Fibroblast of lung (primary cell): ENCODE results near the gene HSF5. TPM values are rescaled to one million over a fixed set of nuclear protein-coding genes. Genes with fewer than 3 reads are reported as not detected.

ENCODE experiments used
- DNase-seq, 2 donors: peaks; one replicate each; pipeline versions ENCODE4 v3.0.0 to v3.0.0-alpha.2; 2010; ENCODE audit warnings: low read depth in 2 of 2
- H2AFZ ChIP-seq: 2 replicates; pipeline ENCODE4 v1.5.1; 2012; ENCODE audit warnings: low read length, control low read depth, inconsistent platforms
- H3K27ac ChIP-seq: 2 replicates; pipeline ENCODE4 v1.5.1; 2011; ENCODE audit warnings: low read length, control low read depth; ENCODE audit not compliant: insufficient read depth
- H3K27me3 ChIP-seq: 2 replicates; pipeline ENCODE4 v1.5.1; 2011; ENCODE audit warnings: mild to moderate bottlenecking, low read length; ENCODE audit not compliant: control insufficient read depth, insufficient read depth
- H3K36me3 ChIP-seq: 2 replicates; pipeline ENCODE4 v1.5.1; 2011; ENCODE audit warnings: low read length; ENCODE audit not compliant: control insufficient read depth, insufficient read depth
- H3K4me1 ChIP-seq: 2 replicates; pipeline ENCODE4 v1.5.1; 2011; ENCODE audit warnings: low read length; ENCODE audit not compliant: control insufficient read depth, insufficient read depth; ENCODE audit errors: extremely low read depth
- H3K4me2 ChIP-seq: 2 replicates; pipeline ENCODE4 v1.5.1; 2011; ENCODE audit warnings: low read length, control low read depth; ENCODE audit not compliant: insufficient read depth; ENCODE audit errors: extremely low read depth
- H3K4me3 ChIP-seq, 4 experiments: fragments of 200-600 bp in 1 of 4; sonication (generic) in 1 of 4; replicated peaks in 1 of 4; 2 replicates each; pipeline ENCODE4 v1.5.1; 2011 to 2016; ENCODE audit warnings: low read length in 4 of 4, low read depth in 3 of 4, mild to moderate bottlenecking in 3 of 4, control low read depth in 2 of 4, inconsistent platforms in 1 of 4, mixed read lengths in 1 of 4; ENCODE audit not compliant: insufficient read depth in 1 of 4; ENCODE audit errors: control extremely low read depth in 1 of 4
- H3K79me2 ChIP-seq: 2 replicates; pipeline ENCODE4 v1.5.1; 2012; ENCODE audit warnings: mild to moderate bottlenecking, low read length, inconsistent platforms; ENCODE audit not compliant: control insufficient read depth, insufficient read depth
- H3K9ac ChIP-seq: 2 replicates; pipeline ENCODE4 v1.5.1; 2011; ENCODE audit warnings: mild to moderate bottlenecking, low read length, control low read depth; ENCODE audit not compliant: insufficient read depth
- H3K9me3 ChIP-seq: 2 replicates; pipeline ENCODE4 v1.5.1; 2012; ENCODE audit warnings: low read depth, low read length; ENCODE audit not compliant: control insufficient read depth, insufficient read depth
- H4K20me1 ChIP-seq: 2 replicates; pipeline ENCODE4 v1.5.1; 2011; ENCODE audit warnings: low read length; ENCODE audit not compliant: control insufficient read depth, insufficient read depth; ENCODE audit errors: extremely low read depth
- CTCF ChIP-seq, 2 donors: IDR thresholded peaks in 1 of 2; conservative IDR thresholded peaks in 1 of 2; 1 replicate in 1 of 2; 2 replicates in 1 of 2; pipeline ENCODE4 v1.5.1; 2011 to 2012; ENCODE audit warnings: low read length in 2 of 2, control low read depth in 1 of 2, inconsistent platforms in 1 of 2, low read depth in 1 of 2, mild to moderate bottlenecking in 1 of 2
- EZH2 ChIP-seq: IDR thresholded peaks from 2 replicates; pipeline ENCODE4 v1.5.1; 2012; ENCODE audit warnings: low read length, control low read depth, mild to moderate bottlenecking; ENCODE audit errors: missing control alignments
- polyA plus RNA-seq, 2 donors: library from polyadenylated mRNA; depleted of rRNA in 1 of 2; stranded (reverse) in 1 of 2; unstranded in 1 of 2; fragments of >200 nt; gene quantifications; 2 replicates each; pipeline ENCODE4 v1.2.1, GENCODE V29; 2011 to 2012; ENCODE audit warnings: missing spikeins in 1 of 2
- total RNA-seq: library from RNA; depleted of rRNA; stranded (reverse); fragments of >200 nt; gene quantifications from 2 replicates; pipeline ENCODE4 v1.2.1, GENCODE V29; 2014

The HSF5 gene
- total and polyA plus RNA-seq, 2 donors (not counting 1 experiment from before 2014, with no cell fraction given): under 0.01 TPM; not detected in 1

GRCh38 chr17:58402679-58403078 lies 85.5 kb downstream of the HSF5 start:
- Histone ChIP-seq H3K27ac (no peak overlapping the region), H3K9ac (no peak overlapping the region), H3K79me2 (no peaks in the 10 kb centered on the region), H3K4me3 (no peak overlapping the region), H4K20me1 (no peaks in the 10 kb centered on the region), H3K4me1 (no peaks in the 10 kb centered on the region), H3K36me3 (no peaks in the 10 kb centered on the region), H3K9me3 (no peaks in the 10 kb centered on the region), H2AFZ (no peak overlapping the region), H3K4me2 (no peak overlapping the region), H3K27me3 (no peaks in the 10 kb centered on the region)
- DNase-seq: peak in 1 of 2 donors; percentile 81
- TF ChIP-seq EZH2: no peak

- H3K9ac ChIP-seq: no peak overlapping the region
- H4K20me1 ChIP-seq: no peaks in the 10 kb centered on the region
- H3K9me3 ChIP-seq: no peaks in the 10 kb centered on the region
- peak in 1 of 2 donors; percentile 90 for DNase-seq
- no peak overlapping the region for H3K4me3 ChIP-seq
- no peaks in the 10 kb centered on the region for H3K4me1 ChIP-seq
- H2AFZ ChIP-seq: no peak overlapping the region
- H3K27me3 ChIP-seq: no peaks in the 10 kb centered on the region
- TF ChIP-seq CTCF (conservative IDR thresholded peaks at IDR 0.05 in 1 of 2, IDR thresholded peaks at IDR 0.05 in 1 of 2; ENCODE audit: low read depth in 1 of 2, low read length in 2 of 2): no peak
- no peak for TF ChIP-seq EZH2
- H3K27ac ChIP-seq: no peak overlapping the region
- H3K4me2 ChIP-seq: no peak overlapping the region
- H3K79me2 ChIP-seq: no peaks in the 10 kb centered on the region
- no peaks in the 10 kb centered on the region for H3K36me3 ChIP-seq
Measured at GRCh38 chr17:58402047-58402446, 86.2 kb downstream of the HSF5 start.

- H3K4me2 ChIP-seq: no peak overlapping the region
- no peak overlapping the region for H3K9ac ChIP-seq
- TF ChIP-seq EZH2 (no peak), CTCF (conservative IDR thresholded peaks at IDR 0.05 in 1 of 2, IDR thresholded peaks at IDR 0.05 in 1 of 2; ENCODE audit: low read depth in 1 of 2, low read length in 2 of 2) (no peak)
- no peaks in the 10 kb centered on the region for H4K20me1 ChIP-seq
- no peak overlapping the region for H3K4me3 ChIP-seq
- H2AFZ ChIP-seq: no peak overlapping the region
- no peaks in the 10 kb centered on the region for H3K27me3 ChIP-seq
- no peaks in the 10 kb centered on the region for H3K4me1 ChIP-seq
- H3K36me3 ChIP-seq: no peaks in the 10 kb centered on the region
- no peak for DNase-seq
- H3K9me3 ChIP-seq: no peaks in the 10 kb centered on the region
- H3K27ac ChIP-seq: no peak overlapping the region
- no peaks in the 10 kb centered on the region for H3K79me2 ChIP-seq
Measured at GRCh38 chr17:58401287-58401686, 86.9 kb downstream of the HSF5 start.
